Central memory CD8-positive, alpha-beta T cell (primary cell): ENCODE results near the gene ARID1B.
A peak's percentile ranks its signal among the peaks of the same experiment; 100 is the strongest.
"Not testable (repeated sequence)": the region's sequence is repeated elsewhere in the genome, so short reads cannot be mapped to it uniquely, and the experiment has no call there.

Experiments
- ATAC-seq: fragments of 150-1000 bp; cut with Tn5 transposase; replicated peaks from 2 replicates; pipeline ENCODE4 v1.10.0; 2022; ENCODE audit warnings: mild to moderate bottlenecking, moderate FRiP score, moderate number of reproducible peaks; ENCODE audit not compliant: poor library complexity, severe bottlenecking; ENCODE audit errors: extremely low read depth
- DNase-seq, 2 donors: peaks; one replicate each; pipeline ENCODE4 v3.0.0; 2021; ENCODE audit warnings: low spot score in 2 of 2
- H3K27ac Mint-ChIP-seq: one replicate; pipeline ENCODE4 v1.8.0; 2022; ENCODE audit warnings: low read depth, mild to moderate bottlenecking, moderate library complexity, mixed read lengths
- H3K27me3 Mint-ChIP-seq: one replicate; pipeline ENCODE4 v1.8.0; 2022; ENCODE audit warnings: mixed read lengths
- H3K36me3 Mint-ChIP-seq: one replicate; pipeline ENCODE4 v1.8.0; 2022; ENCODE audit warnings: mild to moderate bottlenecking, moderate library complexity, mixed read lengths; ENCODE audit not compliant: insufficient read depth
- H3K4me1 Mint-ChIP-seq: one replicate; pipeline ENCODE4 v1.8.0; 2022; ENCODE audit warnings: mixed read lengths
- H3K4me3 Mint-ChIP-seq: one replicate; pipeline ENCODE4 v1.8.0; 2022; ENCODE audit warnings: mild to moderate bottlenecking, moderate library complexity, mixed read lengths
- H3K9me3 Mint-ChIP-seq: one replicate; pipeline ENCODE4 v1.8.0; 2022; ENCODE audit warnings: mixed read lengths

ARID1B gene

DNA sequence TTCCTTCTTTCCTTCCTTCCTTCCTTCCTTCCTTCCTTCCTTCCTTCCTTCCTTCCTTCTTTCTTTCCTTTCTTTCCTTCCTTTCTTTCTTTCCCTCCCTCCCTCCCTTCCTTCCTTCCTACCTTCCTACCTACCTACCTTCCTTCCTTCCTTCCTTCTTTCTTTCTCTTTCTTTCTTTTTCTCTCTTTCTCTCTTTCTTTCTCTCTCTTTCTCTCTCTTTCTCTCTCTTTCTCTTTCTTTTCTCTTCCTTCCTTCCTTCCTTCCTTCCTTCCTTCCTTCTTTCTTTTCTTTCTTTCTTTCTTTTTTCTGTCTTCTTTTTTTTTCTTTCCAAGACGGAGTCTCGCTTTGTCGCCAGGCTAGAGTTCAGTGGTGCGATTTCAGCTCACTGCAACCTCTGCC lies 262.5 kb downstream of the ARID1B start:
- not testable (repeated sequence) for H3K27ac Mint-ChIP-seq, H3K9me3 Mint-ChIP-seq, H3K27me3 Mint-ChIP-seq, DNase-seq, ATAC-seq, H3K4me3 Mint-ChIP-seq
- Mint-ChIP-seq H3K36me3 (peaks cover 13% of the 10 kb centered on the region), H3K4me1 (peaks cover 18% of the 10 kb centered on the region)

GRCh38 chr6:157040191-157040590 lies 263.0 kb downstream of the ARID1B start:
- H3K4me3 Mint-ChIP-seq, result no peak overlapping the region
- H3K27me3 Mint-ChIP-seq, result no peaks in the 10 kb centered on the region
- peaks cover 13% of the 10 kb centered on the region for H3K36me3 Mint-ChIP-seq
- no peak for DNase-seq
- no peaks in the 10 kb centered on the region for H3K9me3 Mint-ChIP-seq
- no peak for ATAC-seq
- H3K4me1 Mint-ChIP-seq, result peaks cover 18% of the 10 kb centered on the region
- H3K27ac Mint-ChIP-seq, result no peak overlapping the region

DNA sequence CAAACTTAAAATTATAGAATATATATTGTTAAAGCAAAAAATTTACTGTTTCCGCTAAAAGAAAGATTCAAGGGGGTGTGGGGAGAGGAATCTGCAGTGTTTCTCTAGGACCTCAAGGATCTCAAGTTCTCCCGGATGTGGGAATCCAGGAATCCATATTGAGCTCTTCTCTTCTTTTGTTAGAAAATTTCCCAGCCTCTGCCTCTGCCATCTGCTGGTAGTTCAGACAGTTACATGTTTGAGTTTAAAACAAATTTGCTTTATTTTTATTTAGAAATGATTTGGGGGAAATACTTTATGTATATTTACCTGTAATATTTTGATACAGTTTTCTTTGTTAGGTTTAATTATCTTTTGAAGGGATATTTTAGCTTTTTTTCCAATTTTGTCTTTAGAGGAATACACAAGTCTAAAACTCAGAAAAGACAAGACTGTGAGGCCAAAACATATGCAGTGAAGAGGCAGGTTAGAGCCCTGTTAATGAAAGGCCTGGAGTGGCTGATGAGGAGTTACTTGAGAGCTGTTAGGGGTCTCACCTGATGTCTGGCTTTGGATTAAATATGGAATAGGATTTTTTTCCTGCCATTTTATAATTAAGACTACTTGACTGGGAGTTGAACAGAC lies 268.8 kb downstream of the ARID1B start:
- no peak for DNase-seq
- Mint-ChIP-seq H3K4me1 (peaks cover 14% of the 10 kb centered on the region), H3K4me3 (no peak overlapping the region), H3K27me3 (no peaks in the 10 kb centered on the region), H3K36me3 (peaks cover 8% of the 10 kb centered on the region), H3K9me3 (no peaks in the 10 kb centered on the region), H3K27ac (no peak overlapping the region)
- no peak for ATAC-seq

DNA sequence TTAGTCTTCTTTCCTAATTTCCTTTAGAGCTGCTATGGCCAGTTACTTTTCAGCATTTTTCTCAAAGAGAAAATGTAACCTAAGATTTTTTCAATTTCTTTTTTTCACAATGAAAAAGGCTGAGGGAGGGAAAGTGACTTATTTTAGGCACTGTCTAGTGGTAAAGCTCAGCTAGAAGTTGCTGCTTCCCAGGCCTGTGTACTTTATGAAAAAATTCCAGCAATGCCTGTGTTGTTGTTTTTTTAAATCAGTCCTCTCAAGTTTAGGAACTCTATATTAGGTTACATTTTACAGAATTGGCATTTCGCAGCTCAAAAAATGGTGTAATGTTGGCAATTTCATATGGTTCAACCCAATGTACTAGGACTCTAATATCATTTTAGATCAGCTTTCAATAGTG lies 269.6 kb downstream of the ARID1B start:
- ATAC-seq (no peak), DNase-seq (no peak)
- H3K27me3 Mint-ChIP-seq, result no peaks in the 10 kb centered on the region
- peaks cover 14% of the 10 kb centered on the region for H3K4me1 Mint-ChIP-seq
- no peak overlapping the region for H3K27ac Mint-ChIP-seq
- H3K4me3 Mint-ChIP-seq, result no peak overlapping the region
- peaks cover 8% of the 10 kb centered on the region for H3K36me3 Mint-ChIP-seq
- H3K9me3 Mint-ChIP-seq, result no peaks in the 10 kb centered on the region

DNA sequence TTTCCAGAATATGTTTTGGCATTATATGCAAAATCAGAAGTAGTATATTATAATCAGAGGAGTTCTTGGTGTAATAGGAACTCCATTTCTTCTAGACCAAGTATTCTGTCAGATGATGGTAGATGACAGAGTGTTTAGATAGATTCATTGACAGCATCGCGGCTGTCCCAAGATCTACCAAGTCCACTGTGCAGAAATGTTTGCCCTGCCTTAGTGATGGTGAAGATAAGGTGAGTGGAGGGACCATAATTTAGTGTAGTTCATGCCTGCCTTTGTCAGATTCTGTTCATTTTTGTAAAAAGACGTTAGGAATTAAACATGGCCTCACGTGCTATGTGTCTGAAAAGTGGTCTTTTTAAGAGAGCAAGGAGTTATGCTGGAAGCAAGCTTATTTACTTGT lies 270.1 kb downstream of the ARID1B start:
- DNase-seq (no peak), ATAC-seq (no peak)
- no peaks in the 10 kb centered on the region for H3K27me3 Mint-ChIP-seq
- H3K27ac Mint-ChIP-seq, result no peak overlapping the region
- peaks cover 4% of the 10 kb centered on the region for H3K36me3 Mint-ChIP-seq
- H3K4me3 Mint-ChIP-seq, result no peak overlapping the region
- peaks cover 14% of the 10 kb centered on the region for H3K4me1 Mint-ChIP-seq
- H3K9me3 Mint-ChIP-seq, result no peaks in the 10 kb centered on the region

GRCh38 chr6:157047951-157048350 lies 270.8 kb downstream of the ARID1B start:
- ATAC-seq (no peak), DNase-seq (no peak)
- Mint-ChIP-seq H3K27me3 (no peaks in the 10 kb centered on the region), H3K4me3 (no peak overlapping the region), H3K27ac (no peak overlapping the region), H3K9me3 (no peaks in the 10 kb centered on the region), H3K4me1 (peaks cover 14% of the 10 kb centered on the region), H3K36me3 (peaks cover 7% of the 10 kb centered on the region)

DNA sequence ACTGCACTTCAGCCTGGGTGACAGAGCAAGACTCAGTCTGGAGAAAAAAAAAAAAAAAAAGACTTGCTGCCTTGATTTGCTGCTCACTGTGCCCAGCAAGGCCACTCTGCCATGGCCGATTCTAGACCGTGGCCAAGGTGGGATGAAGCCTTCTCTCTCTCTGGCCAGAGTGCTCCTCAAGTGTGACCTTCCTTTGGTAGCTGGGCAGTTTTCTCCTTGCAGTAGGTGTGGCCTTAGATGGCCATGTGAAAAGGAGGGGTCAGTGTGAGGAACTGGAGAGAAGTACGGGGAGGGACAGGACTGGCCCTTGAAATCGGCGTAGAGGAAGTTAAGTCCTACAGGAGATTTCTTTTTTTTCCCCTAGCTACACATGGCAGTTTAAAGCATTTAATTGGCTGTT lies 272.0 kb downstream of the ARID1B start:
- no peak overlapping the region for H3K4me3 Mint-ChIP-seq
- H3K27ac Mint-ChIP-seq, result no peak overlapping the region
- no peaks in the 10 kb centered on the region for H3K27me3 Mint-ChIP-seq
- peaks cover 12% of the 10 kb centered on the region for H3K4me1 Mint-ChIP-seq
- no peaks in the 10 kb centered on the region for H3K9me3 Mint-ChIP-seq
- ATAC-seq (no peak), DNase-seq (no peak)
- peaks cover 6% of the 10 kb centered on the region for H3K36me3 Mint-ChIP-seq

DNA sequence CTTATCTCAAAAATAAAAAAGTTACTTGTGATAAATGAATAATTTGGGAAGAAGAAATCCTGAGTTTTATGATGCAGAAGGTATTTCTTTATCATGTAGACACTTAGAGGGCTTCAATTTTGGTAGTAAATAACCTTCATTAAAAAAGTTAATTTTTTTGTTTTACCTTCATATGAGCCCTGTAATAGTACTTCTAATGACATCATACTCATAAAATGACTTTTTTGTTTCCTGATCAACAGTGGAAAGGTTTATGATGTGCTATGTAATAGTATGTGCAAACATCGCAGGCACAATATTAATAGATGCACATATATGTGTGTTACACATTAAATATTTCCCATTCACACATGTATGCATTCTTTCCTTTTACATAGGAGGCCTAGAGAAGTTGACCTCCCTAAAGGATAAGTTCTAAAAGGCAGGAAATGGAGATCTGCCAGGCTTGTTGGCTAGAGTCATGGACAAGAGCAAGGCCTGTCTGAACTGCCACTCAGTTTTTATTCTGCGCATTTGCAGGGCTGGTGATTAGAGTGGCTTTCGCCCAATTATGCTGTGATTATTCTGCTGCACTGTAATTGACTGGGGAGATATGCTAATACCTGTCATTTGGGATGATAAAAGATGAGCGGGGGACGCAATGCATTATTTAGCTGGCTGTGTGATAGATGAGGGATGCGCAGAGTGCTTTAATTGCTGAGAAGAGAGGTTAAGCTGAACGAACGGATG lies 273.5 kb downstream of the ARID1B start:
- Mint-ChIP-seq H3K4me1 (peaks cover 23% of the 10 kb centered on the region), H3K27me3 (no peaks in the 10 kb centered on the region), H3K4me3 (no peak overlapping the region), H3K36me3 (peaks cover 6% of the 10 kb centered on the region), H3K27ac (peak overlapping the region; percentile 9), H3K9me3 (no peaks in the 10 kb centered on the region)
- no peak for DNase-seq
- no peak for ATAC-seq

- no peaks in the 10 kb centered on the region for H3K27me3 Mint-ChIP-seq
- H3K9me3 Mint-ChIP-seq, result no peaks in the 10 kb centered on the region
- peak; percentile 97 for ATAC-seq
- H3K36me3 Mint-ChIP-seq, result peaks cover 11% of the 10 kb centered on the region
- H3K4me3 Mint-ChIP-seq, result peak overlapping the region; percentile 40
- H3K4me1 Mint-ChIP-seq, result peaks cover 37% of the 10 kb centered on the region
- peak in 1 of 2 donors; percentile 38 for DNase-seq
- H3K27ac Mint-ChIP-seq, result peak overlapping the region; percentile 77
Measured at GRCh38 chr6:157054531-157054979, 277.4 kb downstream of the ARID1B start.

GRCh38 chr6:157055863-157056262 lies 278.7 kb downstream of the ARID1B start:
- no peak for DNase-seq
- Mint-ChIP-seq H3K27me3 (no peaks in the 10 kb centered on the region), H3K27ac (peak overlapping the region; percentile 77), H3K4me1 (peaks cover 41% of the 10 kb centered on the region), H3K4me3 (peak overlapping the region; percentile 18), H3K36me3 (peaks cover 11% of the 10 kb centered on the region), H3K9me3 (no peaks in the 10 kb centered on the region)
- ATAC-seq, result no peak

GRCh38 chr6:157056275-157056674 lies 279.1 kb downstream of the ARID1B start:
- peak overlapping the region; percentile 77 for H3K27ac Mint-ChIP-seq
- no peak for ATAC-seq
- H3K9me3 Mint-ChIP-seq, result no peaks in the 10 kb centered on the region
- peak overlapping the region; percentile 18 for H3K4me3 Mint-ChIP-seq
- H3K36me3 Mint-ChIP-seq, result peaks cover 11% of the 10 kb centered on the region
- no peak for DNase-seq
- no peaks in the 10 kb centered on the region for H3K27me3 Mint-ChIP-seq
- H3K4me1 Mint-ChIP-seq, result peaks cover 43% of the 10 kb centered on the region

GRCh38 chr6:157058574-157058973 lies 281.4 kb downstream of the ARID1B start:
- no peak for DNase-seq
- H3K4me1 Mint-ChIP-seq, result peaks cover 51% of the 10 kb centered on the region
- no peak overlapping the region for H3K27ac Mint-ChIP-seq
- ATAC-seq, result no peak
- H3K36me3 Mint-ChIP-seq, result peaks cover 6% of the 10 kb centered on the region
- H3K4me3 Mint-ChIP-seq, result no peak overlapping the region
- H3K9me3 Mint-ChIP-seq, result no peaks in the 10 kb centered on the region
- no peaks in the 10 kb centered on the region for H3K27me3 Mint-ChIP-seq

DNA sequence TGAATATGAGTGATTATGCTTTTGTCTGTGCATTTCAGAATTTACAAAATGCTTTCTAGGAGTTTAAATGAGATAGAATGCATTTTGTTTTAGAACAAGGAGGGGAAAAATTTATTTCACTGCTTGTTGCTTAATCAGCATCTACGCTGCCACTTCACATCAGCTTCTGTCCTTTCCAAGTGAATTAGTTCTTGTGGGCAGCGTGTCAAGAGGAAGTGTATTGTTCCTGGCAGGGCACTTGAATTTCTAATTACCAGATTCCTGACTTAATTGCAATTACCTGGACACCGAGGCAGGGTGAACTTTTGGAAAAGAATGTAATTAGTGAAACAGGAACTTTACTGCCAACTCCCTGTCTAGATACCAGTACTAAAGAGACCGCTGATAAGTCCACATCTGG lies 282.6 kb downstream of the ARID1B start:
- H3K27me3 Mint-ChIP-seq, result no peaks in the 10 kb centered on the region
- H3K27ac Mint-ChIP-seq, result no peak overlapping the region
- H3K9me3 Mint-ChIP-seq, result no peaks in the 10 kb centered on the region
- no peak overlapping the region for H3K4me3 Mint-ChIP-seq
- ATAC-seq (no peak), DNase-seq (no peak)
- peaks cover 52% of the 10 kb centered on the region for H3K4me1 Mint-ChIP-seq
- H3K36me3 Mint-ChIP-seq, result peaks cover 6% of the 10 kb centered on the region
